WERI-Rb-1 (cell line): ENCODE results near the gene NTNG2.

Source experiments
- DNase-seq: peaks from one replicate; pipeline ENCODE4 v3.0.0-alpha.2; 2020
- H3K27ac ChIP-seq: fragments of 250-450 bp; sonication (Bioruptor Pico); 2 replicates; pipeline ENCODE4 v1.5.1; 2020; ENCODE audit warnings: mild to moderate bottlenecking, moderate library complexity
- H3K27me3 ChIP-seq: fragments of 250-450 bp; sonication (Bioruptor Pico); 2 replicates; pipeline ENCODE4 v1.5.1; 2021; ENCODE audit warnings: mild to moderate bottlenecking, low read depth, moderate library complexity; ENCODE audit not compliant: insufficient read depth, severe bottlenecking
- H3K36me3 ChIP-seq: fragments of 250-450 bp; sonication (Bioruptor Pico); 2 replicates; pipeline ENCODE4 v1.5.1; 2020; ENCODE audit warnings: mild to moderate bottlenecking, moderate library complexity
- H3K4me3 ChIP-seq: 2 replicates; pipeline ENCODE4 v1.5.1; 2011; ENCODE audit warnings: low read depth, mild to moderate bottlenecking, control low read depth, low read length
- H3K9me3 ChIP-seq: fragments of 250-450 bp; sonication (Bioruptor Pico); 2 replicates; pipeline ENCODE4 v1.5.1; 2021; ENCODE audit warnings: mild to moderate bottlenecking, moderate library complexity; ENCODE audit not compliant: severe bottlenecking
- TF ChIP-seq, protein P1 (sequence below): IDR thresholded peaks from 2 replicates; pipeline ENCODE4 v1.5.1; 2011; ENCODE audit warnings: low read depth, mild to moderate bottlenecking, control low read depth, inconsistent platforms, low read length

The NTNG2 gene

DNA sequence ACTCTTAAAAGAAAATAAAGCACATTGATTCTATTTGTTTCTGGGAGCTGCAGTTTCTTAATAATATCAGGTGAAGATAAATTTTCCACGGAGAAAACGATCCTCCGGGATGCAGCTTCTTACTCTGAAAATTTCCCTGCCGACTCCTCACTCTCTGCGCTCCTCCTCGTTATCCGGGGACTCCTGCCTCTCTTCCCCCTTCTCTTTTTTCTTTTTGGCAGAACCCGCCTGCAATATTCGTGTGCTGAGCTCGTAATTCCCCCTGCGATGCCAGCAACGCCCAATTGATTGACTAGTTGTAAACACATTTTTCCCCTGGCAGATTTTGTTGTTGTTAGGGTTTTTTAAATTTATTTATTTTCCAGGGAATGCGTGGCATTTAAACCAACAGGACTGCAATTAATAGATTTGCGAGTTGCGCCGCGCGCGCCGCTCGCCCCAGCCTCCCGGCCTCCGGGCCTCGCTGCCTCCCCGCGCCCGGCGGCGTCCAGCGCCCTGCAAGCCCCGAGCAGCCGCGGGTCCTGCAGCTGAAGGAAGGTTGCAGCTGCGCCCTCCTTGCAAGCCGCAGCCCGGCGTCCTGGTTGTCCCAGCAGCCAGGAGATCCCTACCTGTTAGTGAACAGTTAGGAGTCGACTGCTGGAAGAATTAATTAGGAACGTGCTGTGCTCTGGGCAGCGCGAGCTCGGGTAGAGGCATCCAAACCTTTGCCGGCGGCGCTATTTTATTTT is 2.2 kb downstream of the NTNG2 start:
- H3K9me3 ChIP-seq = no peaks in the 10 kb centered on the region
- H3K36me3 ChIP-seq = peaks cover 44% of the 10 kb centered on the region
- peak overlapping the region; percentile 86 for H3K4me3 ChIP-seq
- no peaks in the 10 kb centered on the region for H3K27me3 ChIP-seq
- TF ChIP-seq, protein P1, sequence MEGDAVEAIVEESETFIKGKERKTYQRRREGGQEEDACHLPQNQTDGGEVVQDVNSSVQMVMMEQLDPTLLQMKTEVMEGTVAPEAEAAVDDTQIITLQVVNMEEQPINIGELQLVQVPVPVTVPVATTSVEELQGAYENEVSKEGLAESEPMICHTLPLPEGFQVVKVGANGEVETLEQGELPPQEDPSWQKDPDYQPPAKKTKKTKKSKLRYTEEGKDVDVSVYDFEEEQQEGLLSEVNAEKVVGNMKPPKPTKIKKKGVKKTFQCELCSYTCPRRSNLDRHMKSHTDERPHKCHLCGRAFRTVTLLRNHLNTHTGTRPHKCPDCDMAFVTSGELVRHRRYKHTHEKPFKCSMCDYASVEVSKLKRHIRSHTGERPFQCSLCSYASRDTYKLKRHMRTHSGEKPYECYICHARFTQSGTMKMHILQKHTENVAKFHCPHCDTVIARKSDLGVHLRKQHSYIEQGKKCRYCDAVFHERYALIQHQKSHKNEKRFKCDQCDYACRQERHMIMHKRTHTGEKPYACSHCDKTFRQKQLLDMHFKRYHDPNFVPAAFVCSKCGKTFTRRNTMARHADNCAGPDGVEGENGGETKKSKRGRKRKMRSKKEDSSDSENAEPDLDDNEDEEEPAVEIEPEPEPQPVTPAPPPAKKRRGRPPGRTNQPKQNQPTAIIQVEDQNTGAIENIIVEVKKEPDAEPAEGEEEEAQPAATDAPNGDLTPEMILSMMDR = no peak
- DNase-seq = no peak
- peak overlapping the region; percentile 88 for H3K27ac ChIP-seq

DNA sequence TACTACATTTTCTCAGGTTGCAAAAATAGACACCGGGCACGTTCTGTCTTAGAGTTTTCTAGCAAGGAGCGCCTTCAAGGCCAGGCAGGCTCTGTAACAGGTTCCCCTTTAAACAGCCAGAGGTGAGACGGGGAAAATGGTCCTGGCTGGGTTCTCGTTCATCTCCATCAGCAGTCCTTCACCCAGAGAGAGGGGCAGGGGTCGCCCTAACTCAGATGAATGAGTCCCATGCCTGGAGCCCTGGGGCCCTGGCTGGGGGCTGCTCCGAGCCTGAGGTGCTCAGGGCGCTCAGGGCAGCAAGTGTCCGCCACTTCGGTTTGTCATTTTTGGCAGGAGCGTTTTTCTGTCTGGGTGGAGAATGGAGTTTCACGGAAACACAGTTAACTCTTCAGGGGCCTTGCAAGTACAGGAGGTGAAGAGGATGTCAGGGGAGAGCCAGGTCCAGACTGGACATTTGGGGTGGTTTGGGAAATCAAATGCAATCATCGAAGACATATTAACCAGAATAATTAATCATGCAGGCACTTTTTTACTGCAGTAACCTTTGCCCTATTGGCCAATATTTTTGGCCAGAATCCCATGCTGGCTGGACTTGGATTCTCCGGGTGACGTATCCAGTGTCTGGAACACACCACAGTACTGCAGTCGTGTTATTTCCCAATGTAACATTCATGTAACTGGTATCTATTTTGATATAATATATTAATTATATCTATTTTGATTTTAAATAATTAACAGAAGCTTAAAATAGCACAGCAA is 2.9 kb downstream of the NTNG2 start:
- no peaks in the 10 kb centered on the region for H3K9me3 ChIP-seq
- TF ChIP-seq, protein P1 = no peak
- peaks cover 50% of the 10 kb centered on the region for H3K36me3 ChIP-seq
- H3K4me3 ChIP-seq = no peak overlapping the region
- H3K27me3 ChIP-seq = no peaks in the 10 kb centered on the region
- no peak for DNase-seq
- H3K27ac ChIP-seq = no peak overlapping the region

DNA sequence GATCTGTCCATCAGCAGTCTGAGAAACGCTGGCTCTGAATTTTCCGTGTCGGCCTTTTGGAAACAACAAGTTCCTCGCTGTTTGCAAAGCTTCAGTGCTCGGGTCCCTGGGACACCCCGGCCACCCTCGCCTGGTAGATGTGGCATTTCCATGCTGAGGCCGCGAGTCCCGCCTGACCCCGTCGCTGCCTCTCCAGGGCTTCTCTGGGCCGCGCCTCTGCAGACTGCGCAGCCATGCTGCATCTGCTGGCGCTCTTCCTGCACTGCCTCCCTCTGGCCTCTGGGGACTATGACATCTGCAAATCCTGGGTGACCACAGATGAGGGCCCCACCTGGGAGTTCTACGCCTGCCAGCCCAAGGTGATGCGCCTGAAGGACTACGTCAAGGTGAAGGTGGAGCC is 4.7 kb downstream of the NTNG2 start:
- Histone ChIP-seq H3K27me3 (no peaks in the 10 kb centered on the region), H3K4me3 (no peak overlapping the region), H3K27ac (peak overlapping the region; percentile 52), H3K9me3 (no peaks in the 10 kb centered on the region), H3K36me3 (peaks cover 68% of the 10 kb centered on the region)
- DNase-seq = peak; percentile 86
- TF ChIP-seq, protein P1 = peak; percentile 88

DNA sequence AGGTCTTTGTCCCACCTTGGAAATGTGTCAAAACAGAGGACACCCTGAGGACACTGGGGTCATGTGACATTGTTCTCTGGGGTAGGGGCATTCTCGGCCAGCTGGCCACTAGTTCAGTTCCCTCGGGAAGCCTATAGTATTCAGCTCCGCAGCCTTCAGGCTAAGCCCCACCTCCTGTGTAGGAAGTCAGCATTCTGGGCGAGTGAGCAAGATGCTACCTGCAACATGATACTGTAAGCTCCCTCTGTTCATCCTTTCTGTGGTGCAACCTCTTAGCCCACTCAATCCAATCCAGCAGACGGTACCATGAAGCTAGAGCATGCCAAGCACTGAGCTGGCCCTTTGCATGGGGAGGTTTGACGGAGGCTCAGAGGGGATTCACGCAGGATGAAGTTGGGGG is 5.3 kb downstream of the NTNG2 start:
- Histone ChIP-seq H3K9me3 (no peaks in the 10 kb centered on the region), H3K36me3 (peaks cover 73% of the 10 kb centered on the region), H3K4me3 (no peak overlapping the region), H3K27ac (peak overlapping the region; percentile 52), H3K27me3 (no peaks in the 10 kb centered on the region)
- TF ChIP-seq, protein P1 = no peak
- DNase-seq = peak; percentile 86

DNA sequence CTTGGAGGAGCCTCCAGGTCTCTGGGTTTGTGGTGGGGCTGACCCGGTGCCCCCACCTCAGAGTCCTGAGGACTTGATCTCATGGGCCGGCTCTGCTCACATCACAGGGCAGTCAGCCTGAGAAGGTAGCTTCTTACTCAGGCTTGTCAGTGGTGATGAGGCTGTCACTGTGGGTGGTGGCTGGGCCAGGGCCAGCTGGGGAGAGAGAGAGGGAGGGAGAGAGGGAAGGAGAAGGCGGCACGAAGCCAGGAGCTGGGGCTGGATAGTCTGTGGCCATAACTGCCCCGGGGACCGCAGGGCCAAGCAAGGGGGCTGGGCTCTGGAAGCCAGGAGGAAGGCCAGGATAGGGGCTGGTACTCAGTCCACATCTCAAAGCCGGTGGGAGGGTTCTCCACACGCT is 6.5 kb downstream of the NTNG2 start:
- H3K4me3 ChIP-seq = no peak overlapping the region
- peak overlapping the region; percentile 14; the same call in 1 of the 2 replicates for H3K27ac ChIP-seq
- DNase-seq = no peak
- no peaks in the 10 kb centered on the region for H3K27me3 ChIP-seq
- TF ChIP-seq, protein P1 = no peak
- H3K36me3 ChIP-seq = peaks cover 78% of the 10 kb centered on the region
- H3K9me3 ChIP-seq = no peaks in the 10 kb centered on the region
